Measurements from ENCODE around the gene AGAP1.

Gene AGAP1

DNA sequence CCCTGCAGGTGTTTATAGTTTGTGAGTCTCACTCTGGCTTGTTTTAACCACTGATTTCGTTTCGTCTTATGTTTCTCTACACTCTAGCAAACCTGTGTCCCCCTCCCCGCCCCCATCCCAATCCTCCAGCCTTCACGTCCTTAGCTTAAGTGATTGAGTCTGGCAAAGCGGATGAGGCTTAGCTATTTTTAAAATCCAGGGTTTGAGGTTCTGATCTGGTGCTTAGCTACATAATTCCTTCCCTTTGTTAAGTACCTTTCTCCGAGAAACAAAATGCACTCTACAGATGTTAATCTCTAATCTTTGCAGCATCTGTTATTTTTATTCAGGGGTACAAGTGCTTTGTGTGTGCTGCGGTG, 7.8 kb downstream of the AGAP1 start:
- no peaks in the 10 kb centered on the region for H3K36me3 ChIP-seq (replicated peaks)
- in situ Hi-C loops (cut with HindIII; ENCODE audit: low pct_ligation_motif_present, low sequenced_read_pairs), result no loop called here
- TF ChIP-seq, protein P1, sequence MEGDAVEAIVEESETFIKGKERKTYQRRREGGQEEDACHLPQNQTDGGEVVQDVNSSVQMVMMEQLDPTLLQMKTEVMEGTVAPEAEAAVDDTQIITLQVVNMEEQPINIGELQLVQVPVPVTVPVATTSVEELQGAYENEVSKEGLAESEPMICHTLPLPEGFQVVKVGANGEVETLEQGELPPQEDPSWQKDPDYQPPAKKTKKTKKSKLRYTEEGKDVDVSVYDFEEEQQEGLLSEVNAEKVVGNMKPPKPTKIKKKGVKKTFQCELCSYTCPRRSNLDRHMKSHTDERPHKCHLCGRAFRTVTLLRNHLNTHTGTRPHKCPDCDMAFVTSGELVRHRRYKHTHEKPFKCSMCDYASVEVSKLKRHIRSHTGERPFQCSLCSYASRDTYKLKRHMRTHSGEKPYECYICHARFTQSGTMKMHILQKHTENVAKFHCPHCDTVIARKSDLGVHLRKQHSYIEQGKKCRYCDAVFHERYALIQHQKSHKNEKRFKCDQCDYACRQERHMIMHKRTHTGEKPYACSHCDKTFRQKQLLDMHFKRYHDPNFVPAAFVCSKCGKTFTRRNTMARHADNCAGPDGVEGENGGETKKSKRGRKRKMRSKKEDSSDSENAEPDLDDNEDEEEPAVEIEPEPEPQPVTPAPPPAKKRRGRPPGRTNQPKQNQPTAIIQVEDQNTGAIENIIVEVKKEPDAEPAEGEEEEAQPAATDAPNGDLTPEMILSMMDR (IDR thresholded peaks at IDR 0.05; ENCODE audit: low read depth, low read length, missing control alignments), result no peak
- H3K27me3 ChIP-seq (replicated peaks), result no peaks in the 10 kb centered on the region
- DNase-seq, result no peak
- no peak overlapping the region for H3K27ac ChIP-seq
- H3K4me3 ChIP-seq (ENCODE audit: low read depth, low read length), result no peak overlapping the region

DNA sequence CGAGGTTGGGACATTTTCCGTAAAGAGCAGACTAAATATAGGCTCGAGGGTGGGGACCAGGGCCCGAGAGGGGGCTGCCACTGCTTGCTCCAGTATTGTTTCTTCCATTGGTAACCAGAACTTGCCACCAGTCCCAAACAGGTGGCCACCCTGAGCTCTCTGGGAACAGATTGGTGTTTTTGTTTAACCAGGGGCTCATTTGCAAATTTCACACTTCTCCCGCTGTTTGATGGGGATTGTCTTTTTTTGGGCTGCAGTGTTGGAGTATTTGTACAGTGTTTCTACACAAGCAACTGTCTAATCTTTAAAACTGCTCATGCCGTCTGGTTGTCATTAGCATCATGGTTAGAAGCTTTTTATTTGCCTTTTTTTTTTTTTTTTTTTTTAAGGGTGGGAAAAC, 8.5 kb downstream of the AGAP1 start:
- no peak overlapping the region for H3K27ac ChIP-seq
- DNase-seq, result no peak
- H3K27me3 ChIP-seq (replicated peaks), result no peaks in the 10 kb centered on the region
- in situ Hi-C loops (cut with HindIII; ENCODE audit: low pct_ligation_motif_present, low sequenced_read_pairs), result no loop called here
- H3K36me3 ChIP-seq (replicated peaks), result no peaks in the 10 kb centered on the region
- no peak overlapping the region for H3K4me3 ChIP-seq (ENCODE audit: low read depth, low read length)
- TF ChIP-seq, protein P1 (IDR thresholded peaks at IDR 0.05; ENCODE audit: low read depth, low read length, missing control alignments), result no peak

DNA sequence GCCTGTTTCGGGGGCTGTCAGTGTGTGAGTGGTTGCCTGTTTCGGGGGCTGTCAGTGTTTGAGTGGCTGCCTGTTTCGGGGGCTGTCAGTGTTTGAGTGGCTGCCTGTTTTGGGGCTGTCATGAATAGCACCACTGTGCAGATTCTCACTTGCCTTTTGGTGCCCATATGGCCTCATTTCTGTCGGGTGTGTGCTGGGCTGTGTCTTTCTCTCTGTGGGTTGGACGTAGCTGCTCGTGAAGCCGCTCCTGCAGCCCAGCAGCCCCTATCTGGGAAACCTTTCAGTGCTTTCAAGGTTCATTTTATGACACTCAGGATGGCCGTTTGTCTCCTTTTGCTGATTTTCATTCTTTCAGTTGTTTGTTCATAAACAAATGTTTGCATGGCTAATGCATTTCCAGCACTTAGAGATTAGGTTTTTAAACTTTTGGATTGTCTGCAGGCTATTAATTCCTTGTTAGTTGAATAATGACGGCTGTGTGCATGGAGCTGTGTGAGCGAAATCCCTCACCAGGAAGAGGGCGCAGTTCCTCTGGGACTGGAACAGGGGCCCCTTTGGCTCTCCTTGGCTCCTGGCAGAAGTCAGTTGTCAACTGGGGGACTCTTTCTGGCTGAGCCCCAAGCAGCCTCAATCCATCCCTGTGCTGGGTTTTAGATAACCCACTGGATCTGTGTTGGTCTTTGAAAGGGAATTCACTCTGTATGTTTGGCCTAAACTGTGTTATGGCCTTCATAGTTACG, 10.8 kb downstream of the AGAP1 start:
- Histone ChIP-seq H3K27ac (no peak overlapping the region), H3K4me3 (ENCODE audit: low read depth, low read length) (no peak overlapping the region), H3K27me3 (replicated peaks) (no peaks in the 10 kb centered on the region), H3K36me3 (replicated peaks) (no peaks in the 10 kb centered on the region)
- in situ Hi-C loops (cut with HindIII; ENCODE audit: low pct_ligation_motif_present, low sequenced_read_pairs), result no loop called here
- TF ChIP-seq, protein P1 (IDR thresholded peaks at IDR 0.05; ENCODE audit: low read depth, low read length, missing control alignments), result no peak
- no peak for DNase-seq

GRCh38 chr2:235505181-235505741, 11.4 kb downstream of the AGAP1 start:
- TF ChIP-seq, protein P1 (IDR thresholded peaks at IDR 0.05; ENCODE audit: low read depth, low read length, missing control alignments), result no peak
- Histone ChIP-seq H3K4me3 (ENCODE audit: low read depth, low read length) (no peak overlapping the region), H3K27ac (no peak overlapping the region), H3K36me3 (replicated peaks) (no peaks in the 10 kb centered on the region), H3K27me3 (replicated peaks) (no peaks in the 10 kb centered on the region)
- DNase-seq, result no peak
- in situ Hi-C loops (cut with HindIII; ENCODE audit: low pct_ligation_motif_present, low sequenced_read_pairs), result no loop called here

DNA sequence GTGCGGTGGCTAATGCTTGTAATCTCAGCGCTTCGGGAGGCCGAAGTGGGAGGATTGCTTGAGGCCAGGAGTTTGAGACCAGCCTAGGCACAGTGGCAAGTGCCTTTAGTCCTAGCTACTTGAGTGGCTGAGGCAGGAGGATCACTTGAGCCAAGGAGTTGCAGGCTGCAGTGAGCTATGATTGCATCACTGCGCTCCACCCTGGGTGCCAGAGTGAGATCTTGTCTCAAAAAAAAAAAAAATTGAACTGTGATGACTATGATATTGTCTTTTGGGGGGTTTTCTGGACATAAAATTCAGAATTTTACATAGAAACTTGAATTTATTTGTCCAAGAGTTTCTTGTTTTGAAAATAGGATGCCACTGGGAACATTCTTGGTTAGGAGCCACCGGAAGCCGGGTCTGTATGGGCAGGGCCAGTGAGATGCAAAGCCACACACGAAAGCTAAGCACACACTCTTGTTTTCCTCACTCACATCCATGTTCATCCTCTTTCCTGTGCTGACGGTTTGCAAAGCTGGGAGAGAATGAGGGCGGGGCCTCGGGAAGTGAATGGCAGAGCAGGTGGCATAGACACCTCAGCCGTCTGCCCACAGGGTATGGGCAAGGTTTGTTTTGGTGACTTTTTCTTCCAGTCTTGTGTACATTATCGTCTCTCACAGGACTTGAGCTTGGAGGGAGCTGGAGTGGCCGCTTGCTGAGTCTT, 12.6 kb downstream of the AGAP1 start:
- in situ Hi-C loops (cut with HindIII; ENCODE audit: low pct_ligation_motif_present, low sequenced_read_pairs), result no loop called here
- H3K27me3 ChIP-seq (replicated peaks), result no peaks in the 10 kb centered on the region
- no peaks in the 10 kb centered on the region for H3K36me3 ChIP-seq (replicated peaks)
- no peak overlapping the region for H3K4me3 ChIP-seq (ENCODE audit: low read depth, low read length)
- TF ChIP-seq, protein P1 (IDR thresholded peaks at IDR 0.05; ENCODE audit: low read depth, low read length, missing control alignments), result no peak
- no peak for DNase-seq
- H3K27ac ChIP-seq, result no peak overlapping the region

Data from brain microvascular endothelial cell (primary cell).